Ishikawa (cell line): Measurements from ENCODE around the gene DDX17.

ENCODE experiments used
- CEBPB ChIP-seq: IDR thresholded peaks from 2 replicates; pipeline ENCODE4 v1.6.1; 2012
- CREB1 ChIP-seq: IDR thresholded peaks from 2 replicates; pipeline ENCODE4 v1.6.1; 2012; ENCODE audit warnings: low read depth
- EGR1 ChIP-seq: IDR thresholded peaks from 2 replicates; pipeline ENCODE4 v1.6.1; 2012
- EP300 ChIP-seq: IDR thresholded peaks from 2 replicates; pipeline ENCODE4 v1.6.1; 2012; ENCODE audit warnings: borderline replicate concordance
- FOXM1 ChIP-seq: IDR thresholded peaks from 2 replicates; pipeline ENCODE4 v1.6.1; 2012; ENCODE audit warnings: low read depth, borderline replicate concordance
- NFIC ChIP-seq: IDR thresholded peaks from 2 replicates; pipeline ENCODE4 v1.6.1; 2012
- RAD21 ChIP-seq: IDR thresholded peaks from 2 replicates; pipeline ENCODE4 v1.6.1; 2012; ENCODE audit warnings: low read depth
- TAF1 ChIP-seq: IDR thresholded peaks from 2 replicates; pipeline ENCODE4 v1.6.1; 2012; ENCODE audit warnings: low read depth, mild to moderate bottlenecking
- TCF12 ChIP-seq: IDR thresholded peaks from 2 replicates; pipeline ENCODE4 v1.6.1; 2012; ENCODE audit warnings: low read depth
- TEAD4 ChIP-seq: IDR thresholded peaks from 2 replicates; pipeline ENCODE4 v1.6.1; 2012
- YY1 ChIP-seq: IDR thresholded peaks from 2 replicates; pipeline ENCODE4 v1.6.1; 2012; ENCODE audit warnings: low read depth
- ZBTB7A ChIP-seq: IDR thresholded peaks from 2 replicates; pipeline ENCODE4 v1.6.1; 2012; ENCODE audit warnings: low read depth
- TF ChIP-seq, protein P1 (sequence below): IDR thresholded peaks from 2 replicates; pipeline ENCODE4 v1.6.1; 2012; ENCODE audit warnings: low read depth, mild to moderate bottlenecking
- TF ChIP-seq, protein P2 (sequence below): IDR thresholded peaks from 2 replicates; pipeline ENCODE4 v1.6.1; 2012
- TF ChIP-seq, protein P3 (sequence below): IDR thresholded peaks from 2 replicates; pipeline ENCODE4 v1.6.1; 2012

Gene DDX17

DNA sequence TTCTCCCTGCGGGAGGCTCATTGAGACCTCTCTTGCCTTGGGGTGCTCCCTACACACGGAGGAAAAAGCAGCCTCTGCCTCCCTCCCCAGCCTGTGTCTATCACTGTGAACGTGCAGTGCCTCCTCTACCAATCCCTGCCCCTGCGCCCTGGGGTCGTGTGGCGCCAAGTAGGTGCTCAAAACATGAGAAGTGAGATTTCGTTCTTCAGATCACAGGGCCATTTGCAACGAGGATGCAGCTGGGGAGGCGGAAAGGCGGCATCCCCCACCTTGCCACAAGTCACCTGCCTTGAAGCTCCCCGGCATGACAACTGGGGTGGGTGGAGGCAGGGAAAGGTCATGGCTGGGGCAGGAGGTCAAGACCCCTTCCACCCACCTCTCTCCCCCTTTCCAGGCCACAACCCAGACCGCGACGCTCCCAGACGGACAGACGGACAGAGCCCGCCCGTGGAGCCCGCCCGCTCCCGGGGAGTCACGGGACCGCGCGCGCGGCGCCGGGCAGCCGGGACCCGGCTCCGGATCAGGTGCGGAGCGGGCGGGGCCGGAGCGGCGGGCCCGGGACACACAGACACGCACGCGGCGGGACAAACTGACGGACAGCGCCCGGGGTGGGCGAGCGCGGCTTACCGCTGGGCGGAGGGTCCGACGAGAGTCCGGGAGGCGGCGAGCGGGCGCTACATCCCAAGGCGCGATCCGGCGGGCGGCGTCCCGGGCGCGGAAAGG, 51.6 kb downstream of the DDX17 start:
- TF ChIP-seq YY1 = no peak
- no peak for TF ChIP-seq TAF1
- no peak for TF ChIP-seq EGR1
- TF ChIP-seq TCF12 = no peak
- TF ChIP-seq, protein P1, sequence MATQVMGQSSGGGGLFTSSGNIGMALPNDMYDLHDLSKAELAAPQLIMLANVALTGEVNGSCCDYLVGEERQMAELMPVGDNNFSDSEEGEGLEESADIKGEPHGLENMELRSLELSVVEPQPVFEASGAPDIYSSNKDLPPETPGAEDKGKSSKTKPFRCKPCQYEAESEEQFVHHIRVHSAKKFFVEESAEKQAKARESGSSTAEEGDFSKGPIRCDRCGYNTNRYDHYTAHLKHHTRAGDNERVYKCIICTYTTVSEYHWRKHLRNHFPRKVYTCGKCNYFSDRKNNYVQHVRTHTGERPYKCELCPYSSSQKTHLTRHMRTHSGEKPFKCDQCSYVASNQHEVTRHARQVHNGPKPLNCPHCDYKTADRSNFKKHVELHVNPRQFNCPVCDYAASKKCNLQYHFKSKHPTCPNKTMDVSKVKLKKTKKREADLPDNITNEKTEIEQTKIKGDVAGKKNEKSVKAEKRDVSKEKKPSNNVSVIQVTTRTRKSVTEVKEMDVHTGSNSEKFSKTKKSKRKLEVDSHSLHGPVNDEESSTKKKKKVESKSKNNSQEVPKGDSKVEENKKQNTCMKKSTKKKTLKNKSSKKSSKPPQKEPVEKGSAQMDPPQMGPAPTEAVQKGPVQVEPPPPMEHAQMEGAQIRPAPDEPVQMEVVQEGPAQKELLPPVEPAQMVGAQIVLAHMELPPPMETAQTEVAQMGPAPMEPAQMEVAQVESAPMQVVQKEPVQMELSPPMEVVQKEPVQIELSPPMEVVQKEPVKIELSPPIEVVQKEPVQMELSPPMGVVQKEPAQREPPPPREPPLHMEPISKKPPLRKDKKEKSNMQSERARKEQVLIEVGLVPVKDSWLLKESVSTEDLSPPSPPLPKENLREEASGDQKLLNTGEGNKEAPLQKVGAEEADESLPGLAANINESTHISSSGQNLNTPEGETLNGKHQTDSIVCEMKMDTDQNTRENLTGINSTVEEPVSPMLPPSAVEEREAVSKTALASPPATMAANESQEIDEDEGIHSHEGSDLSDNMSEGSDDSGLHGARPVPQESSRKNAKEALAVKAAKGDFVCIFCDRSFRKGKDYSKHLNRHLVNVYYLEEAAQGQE = no peak
- TF ChIP-seq, protein P2, sequence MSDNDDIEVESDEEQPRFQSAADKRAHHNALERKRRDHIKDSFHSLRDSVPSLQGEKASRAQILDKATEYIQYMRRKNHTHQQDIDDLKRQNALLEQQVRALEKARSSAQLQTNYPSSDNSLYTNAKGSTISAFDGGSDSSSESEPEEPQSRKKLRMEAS = no peak
- TF ChIP-seq CREB1 = no peak
- TF ChIP-seq RAD21 = no peak
- TF ChIP-seq EP300 = no peak
- no peak for TF ChIP-seq NFIC
- no peak for TF ChIP-seq FOXM1

DNA sequence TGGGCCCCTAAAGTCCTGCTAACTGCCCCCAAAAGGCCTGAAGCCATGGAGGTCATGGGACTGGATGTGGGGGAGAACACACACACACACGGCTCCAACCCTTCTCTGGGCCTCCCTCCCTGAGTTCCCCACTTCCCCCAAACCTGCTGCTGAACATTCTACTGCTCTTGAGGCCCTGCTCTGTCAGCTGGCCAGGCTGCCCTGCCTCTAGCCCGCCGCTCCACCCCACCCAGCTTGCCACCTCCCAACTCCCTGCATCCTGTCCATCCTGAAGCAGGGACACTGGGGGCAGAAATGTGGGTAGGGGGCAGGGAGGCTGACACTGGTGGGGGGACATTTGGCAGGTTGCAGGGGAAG, 52.1 kb downstream of the DDX17 start:
- no peak for TF ChIP-seq YY1
- TF ChIP-seq CREB1 = no peak

DNA sequence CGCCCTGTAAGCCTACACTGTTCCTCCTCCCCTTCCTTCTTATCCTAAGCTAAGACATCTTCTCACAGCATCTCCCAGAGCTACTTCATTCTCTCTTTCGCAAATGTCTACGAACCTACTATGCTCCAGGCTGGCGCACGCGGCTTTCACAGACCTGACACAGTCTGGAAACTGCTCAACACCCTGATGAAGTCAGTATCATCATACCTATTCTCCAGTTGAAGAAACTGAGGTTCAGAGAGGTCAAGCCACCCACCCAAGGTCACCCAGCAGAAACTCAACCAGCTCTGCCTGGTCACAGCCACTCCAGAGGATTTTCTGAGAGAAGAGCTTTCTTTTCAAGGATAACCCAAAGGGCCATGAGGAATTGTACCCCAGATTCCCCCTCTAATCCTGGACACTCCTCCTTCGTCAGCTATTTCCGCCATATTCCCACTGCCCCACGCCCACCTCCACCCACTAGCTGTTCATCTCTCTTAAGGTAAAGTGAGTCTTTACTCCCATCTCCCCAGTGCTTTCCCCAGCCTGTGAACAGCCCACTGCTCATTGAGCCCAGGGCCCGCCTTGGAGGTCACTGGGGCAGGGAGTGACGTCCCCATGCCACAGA, 52.9 kb downstream of the DDX17 start:
- TF ChIP-seq CREB1 (no peak), TCF12 (no peak), FOXM1 (no peak), TAF1 (no peak), CEBPB (no peak), YY1 (no peak), NFIC (no peak)
- TF ChIP-seq, protein P1 = no peak
- TF ChIP-seq, protein P2 = no peak

DNA sequence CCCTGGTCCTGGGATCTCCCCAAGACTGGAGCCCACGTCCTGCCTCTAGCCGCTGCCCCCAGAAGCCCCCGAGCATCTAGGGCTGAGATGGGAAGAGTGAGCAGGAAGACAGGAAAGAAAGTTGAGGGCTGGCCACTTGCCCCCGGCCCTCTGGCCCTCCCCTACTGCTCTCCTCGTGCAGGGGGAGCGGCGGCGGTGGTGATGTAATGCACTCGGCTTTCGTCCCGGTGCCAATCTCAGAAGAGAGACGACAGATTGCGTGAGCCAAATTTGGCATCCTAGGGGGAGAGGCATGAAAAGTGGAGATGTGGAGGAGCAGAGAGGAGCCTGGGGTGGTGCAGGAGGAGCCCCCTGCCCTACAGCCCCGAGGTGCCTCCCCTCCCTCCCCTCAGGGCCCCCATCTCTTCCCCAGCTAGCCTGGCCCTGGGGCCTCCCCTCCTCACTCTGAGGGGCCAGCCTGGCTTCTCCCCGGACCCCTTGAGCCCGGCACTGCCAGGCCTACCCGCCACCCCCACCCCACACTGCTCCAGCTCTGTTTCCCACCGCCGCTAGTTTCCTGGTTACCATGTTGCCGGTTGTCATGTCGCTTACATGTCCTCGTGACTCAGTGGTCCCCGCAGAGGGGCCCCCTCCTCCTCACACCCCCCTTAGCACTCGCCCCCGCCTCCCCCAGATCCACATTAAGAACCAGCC, 53.6 kb downstream of the DDX17 start:
- no peak for TF ChIP-seq TAF1
- no peak for TF ChIP-seq TEAD4
- no peak for TF ChIP-seq ZBTB7A
- TF ChIP-seq CREB1 = no peak
- TF ChIP-seq, protein P1 = no peak
- no peak for TF ChIP-seq CEBPB

DNA sequence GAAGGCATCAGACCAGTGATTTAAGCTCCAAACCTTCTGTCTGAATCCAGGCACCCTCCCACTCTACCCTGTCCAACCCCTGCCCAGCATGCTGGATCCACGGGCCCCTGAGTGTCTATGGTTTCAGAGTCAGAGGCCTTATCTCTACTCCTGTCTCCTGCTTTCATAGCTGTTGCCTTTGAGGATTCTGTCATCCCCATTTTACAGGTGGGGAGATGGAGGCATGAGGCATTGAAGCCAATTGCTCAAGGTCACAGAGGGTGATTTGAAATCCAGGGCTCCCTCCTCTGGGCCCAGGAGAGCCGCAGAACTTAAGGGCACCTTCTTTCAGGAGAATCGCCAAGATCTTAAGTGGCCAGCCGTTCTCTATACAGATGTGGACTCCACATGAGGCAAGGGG, 54.2 kb downstream of the DDX17 start:
- TF ChIP-seq, protein P3, sequence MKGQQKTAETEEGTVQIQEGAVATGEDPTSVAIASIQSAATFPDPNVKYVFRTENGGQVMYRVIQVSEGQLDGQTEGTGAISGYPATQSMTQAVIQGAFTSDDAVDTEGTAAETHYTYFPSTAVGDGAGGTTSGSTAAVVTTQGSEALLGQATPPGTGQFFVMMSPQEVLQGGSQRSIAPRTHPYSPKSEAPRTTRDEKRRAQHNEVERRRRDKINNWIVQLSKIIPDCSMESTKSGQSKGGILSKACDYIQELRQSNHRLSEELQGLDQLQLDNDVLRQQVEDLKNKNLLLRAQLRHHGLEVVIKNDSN = no peak
- TF ChIP-seq EGR1 (no peak), TEAD4 (no peak), EP300 (no peak), YY1 (no peak), FOXM1 (no peak), CEBPB (no peak), CREB1 (no peak), NFIC (no peak), TAF1 (no peak), TCF12 (no peak), ZBTB7A (no peak)
- TF ChIP-seq, protein P1 = no peak
- TF ChIP-seq, protein P2 = no peak
